Fibroblast of the conjunctiva (primary cell): ENCODE data around the gene INAFM2.

ENCODE experiments used
- DNase-seq: peaks from one replicate; pipeline ENCODE4 v3.0.0-alpha.2; 2010; ENCODE audit warnings: low read depth

Gene INAFM2

DNA sequence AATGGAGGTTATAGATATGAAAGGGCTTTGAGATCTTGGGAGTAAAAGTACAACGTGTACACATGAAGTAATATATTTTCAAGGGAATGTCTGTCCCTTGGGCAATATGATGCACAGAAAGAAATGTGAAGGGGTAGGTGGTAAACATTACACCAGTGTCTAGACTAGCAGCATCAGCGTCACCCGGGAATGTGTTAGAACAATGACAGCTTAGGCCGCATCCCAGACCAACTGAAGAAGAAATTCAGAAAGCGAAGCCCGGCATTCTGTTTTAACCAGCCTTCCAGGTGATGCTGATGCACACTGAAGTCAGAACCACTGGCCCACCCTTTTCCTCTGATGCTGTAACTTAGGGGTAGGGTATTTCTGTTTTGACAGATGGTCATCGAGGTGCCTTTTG is 6.3 kb downstream of the INAFM2 start:
- DNase-seq: no peak

DNA sequence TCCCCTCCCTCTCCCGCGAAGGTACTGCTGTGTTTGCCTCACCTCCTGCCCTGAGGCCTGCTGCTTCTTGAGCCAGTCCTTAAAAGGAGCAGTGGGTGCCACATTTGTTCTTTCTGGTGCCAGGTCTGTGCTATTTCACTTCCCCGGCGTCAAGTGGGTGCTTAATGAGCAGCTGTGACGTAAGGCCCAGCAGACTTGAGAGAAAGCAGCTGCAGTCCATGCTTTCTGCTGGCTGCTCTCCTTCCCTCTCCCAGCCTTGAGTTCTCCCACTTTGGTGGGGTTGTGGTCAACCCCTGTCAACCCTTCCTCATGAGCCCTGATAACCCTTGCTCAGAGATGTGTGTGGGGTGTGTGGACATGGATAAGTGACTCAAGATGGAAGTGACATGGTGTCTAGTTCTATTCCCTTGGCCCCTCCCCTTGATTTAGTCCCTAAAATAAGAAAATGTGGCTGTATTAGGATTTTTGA is 6.9 kb downstream of the INAFM2 start:
- DNase-seq: no peak

DNA sequence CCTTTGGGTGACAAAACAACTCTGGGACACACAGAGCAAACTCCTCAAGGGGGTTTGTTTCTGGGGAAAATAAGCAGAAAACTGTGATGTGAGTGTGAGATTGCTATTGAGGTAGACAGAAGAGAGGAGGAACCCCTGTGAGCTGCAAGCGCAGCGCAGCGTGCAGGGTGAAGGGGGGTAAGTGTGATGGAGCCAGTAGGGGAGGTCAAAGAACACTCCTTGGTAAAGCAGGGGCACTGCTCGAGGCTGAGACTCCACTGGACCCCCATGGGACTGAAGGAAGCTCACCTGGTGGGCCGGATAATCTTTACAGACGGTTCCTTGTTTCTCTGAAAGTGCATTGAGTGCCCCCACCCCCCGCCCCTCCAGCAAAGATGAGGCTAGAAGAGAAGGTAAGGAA is 7.5 kb downstream of the INAFM2 start:
- DNase-seq: no peak

DNA sequence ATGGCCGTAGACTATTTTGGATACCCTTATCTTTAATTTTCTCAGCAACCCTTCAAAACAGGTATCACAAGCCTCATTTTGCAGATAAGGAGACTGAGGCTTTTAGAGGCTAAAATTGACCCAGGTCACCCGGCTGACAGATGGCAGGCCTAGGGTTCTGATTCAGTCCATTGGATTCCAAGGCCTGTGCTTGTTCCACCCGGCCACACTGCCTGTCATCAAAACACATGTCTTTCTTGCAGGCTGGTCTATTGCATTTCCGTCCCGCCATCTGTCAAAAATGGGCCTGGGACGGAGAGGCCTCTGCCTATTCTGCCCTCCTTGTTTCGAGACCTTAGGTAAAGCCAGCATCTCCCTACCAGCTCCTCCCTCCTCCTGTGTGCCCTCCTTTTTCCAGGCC is 8.1 kb downstream of the INAFM2 start:
- no peak for DNase-seq

DNA sequence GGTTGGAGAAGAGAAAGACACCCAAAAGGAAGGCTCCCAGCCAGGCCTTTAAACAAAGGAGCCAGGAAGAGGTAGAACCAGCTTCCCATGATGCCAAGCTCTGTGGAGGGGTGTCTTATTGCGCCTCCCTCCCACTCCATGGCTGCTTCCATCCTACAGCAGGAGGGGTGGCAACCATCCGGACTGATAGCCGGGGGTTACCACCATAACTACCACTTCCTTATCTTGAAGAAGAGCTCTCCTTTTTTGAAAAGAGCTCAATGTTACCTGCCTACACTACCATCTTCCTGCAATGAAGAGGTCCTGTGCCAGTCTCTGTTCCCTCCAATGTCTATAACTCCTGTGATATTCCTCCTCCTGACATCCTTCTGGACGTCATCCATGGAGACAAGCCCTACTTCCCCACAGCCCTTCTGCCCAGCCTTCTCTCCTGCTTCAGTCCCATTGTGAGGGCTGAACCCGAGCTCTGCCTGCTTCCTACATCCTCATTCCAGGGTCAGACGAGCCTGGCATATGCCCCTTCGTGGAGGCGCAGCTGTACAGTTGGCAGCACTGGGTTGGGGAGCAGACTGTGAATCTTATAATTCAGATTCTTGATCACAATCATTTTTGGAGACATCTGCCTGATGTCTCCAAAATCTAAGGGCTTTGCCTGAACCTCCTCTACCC is 8.8 kb downstream of the INAFM2 start:
- DNase-seq: no peak

DNA sequence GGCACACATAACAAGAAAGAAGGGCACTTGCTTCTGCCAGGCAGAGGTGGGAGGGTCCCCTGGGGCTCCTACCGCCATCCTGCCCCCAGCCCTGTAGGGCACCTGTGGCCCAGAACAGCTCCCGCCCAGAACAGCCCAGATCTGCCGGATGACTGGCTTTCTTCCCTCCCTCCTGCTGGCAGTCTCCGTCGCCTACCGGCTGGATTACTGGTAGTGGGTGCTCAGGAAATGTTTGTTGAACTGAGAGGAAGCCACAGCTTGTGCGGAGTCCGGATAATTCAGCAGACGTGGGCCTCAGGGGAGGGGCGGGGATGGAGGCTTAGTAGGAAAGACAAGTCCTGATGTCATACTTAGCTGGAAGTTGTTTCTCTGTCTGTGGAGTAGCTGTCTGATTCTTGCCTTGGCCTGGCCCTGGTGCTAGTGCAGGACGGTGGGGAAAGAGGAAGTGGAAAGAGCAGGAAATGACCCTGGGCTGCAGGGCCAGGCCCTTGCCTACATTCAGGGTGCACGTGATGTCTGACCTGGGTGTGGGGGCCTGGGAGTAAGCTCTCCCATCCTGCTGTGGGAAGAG is 10.5 kb downstream of the INAFM2 start:
- DNase-seq: no peak

DNA sequence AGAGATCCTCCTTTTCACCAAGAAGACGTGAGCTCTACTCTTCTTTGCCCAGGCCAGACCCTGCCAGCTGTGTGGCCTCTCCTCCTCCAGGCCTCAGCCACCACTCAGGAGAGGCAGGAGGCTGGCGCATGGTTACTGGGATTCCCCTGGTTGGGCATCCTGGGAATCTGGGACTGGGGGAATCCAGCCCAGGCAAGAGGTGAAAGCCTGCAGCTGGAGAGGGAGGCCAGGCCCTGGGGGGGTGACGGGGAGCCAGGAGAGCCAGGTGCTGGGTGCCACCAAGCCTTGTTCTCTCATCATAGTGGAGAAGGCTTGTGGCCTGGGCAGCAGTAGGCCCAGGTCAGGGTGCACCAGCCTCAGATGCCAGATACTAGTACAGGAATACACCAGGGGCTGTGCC is 11.0 kb downstream of the INAFM2 start:
- DNase-seq: no peak

DNA sequence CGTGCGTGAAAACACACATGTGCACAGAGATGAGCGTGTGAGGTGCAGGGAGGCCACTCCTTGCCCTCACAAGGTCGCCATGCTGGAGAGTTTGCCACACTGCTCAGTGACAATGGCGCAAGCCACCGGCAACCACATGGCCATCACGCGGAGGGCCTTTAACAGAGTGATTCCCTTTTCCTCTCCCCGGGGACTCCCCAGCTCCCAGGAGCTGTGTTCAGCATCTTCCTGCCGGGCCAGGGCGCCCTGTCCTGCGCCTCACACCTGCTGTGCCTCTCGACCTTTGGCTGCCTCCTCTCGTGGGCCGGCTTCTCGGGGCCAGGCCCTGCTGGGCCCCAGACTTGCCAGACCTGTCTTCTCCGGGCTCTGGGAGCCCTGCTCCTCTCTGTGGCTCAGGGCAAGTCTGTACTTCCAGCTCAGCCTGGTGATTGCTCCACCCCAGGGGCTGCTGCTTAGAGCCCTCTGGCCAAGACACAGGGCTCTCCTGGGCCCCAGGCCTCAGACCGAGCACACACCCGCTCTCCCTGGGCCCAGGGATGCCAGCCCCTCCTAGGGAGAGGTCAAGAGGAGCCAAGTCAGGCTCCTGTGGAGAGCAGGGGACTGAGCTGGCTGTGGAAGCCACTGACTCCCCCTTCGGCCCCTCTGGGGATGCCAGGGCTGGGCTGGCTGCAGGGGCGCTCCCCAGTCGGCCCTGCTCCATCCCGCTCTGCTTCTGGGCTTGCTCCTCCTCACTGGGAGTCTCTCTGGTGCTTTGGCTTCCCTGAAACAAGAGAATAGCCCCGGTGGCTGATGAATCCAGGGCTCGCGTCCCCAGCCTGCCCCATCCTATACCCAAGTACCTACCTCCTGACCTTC is 11.7 kb downstream of the INAFM2 start:
- DNase-seq: no peak

DNA sequence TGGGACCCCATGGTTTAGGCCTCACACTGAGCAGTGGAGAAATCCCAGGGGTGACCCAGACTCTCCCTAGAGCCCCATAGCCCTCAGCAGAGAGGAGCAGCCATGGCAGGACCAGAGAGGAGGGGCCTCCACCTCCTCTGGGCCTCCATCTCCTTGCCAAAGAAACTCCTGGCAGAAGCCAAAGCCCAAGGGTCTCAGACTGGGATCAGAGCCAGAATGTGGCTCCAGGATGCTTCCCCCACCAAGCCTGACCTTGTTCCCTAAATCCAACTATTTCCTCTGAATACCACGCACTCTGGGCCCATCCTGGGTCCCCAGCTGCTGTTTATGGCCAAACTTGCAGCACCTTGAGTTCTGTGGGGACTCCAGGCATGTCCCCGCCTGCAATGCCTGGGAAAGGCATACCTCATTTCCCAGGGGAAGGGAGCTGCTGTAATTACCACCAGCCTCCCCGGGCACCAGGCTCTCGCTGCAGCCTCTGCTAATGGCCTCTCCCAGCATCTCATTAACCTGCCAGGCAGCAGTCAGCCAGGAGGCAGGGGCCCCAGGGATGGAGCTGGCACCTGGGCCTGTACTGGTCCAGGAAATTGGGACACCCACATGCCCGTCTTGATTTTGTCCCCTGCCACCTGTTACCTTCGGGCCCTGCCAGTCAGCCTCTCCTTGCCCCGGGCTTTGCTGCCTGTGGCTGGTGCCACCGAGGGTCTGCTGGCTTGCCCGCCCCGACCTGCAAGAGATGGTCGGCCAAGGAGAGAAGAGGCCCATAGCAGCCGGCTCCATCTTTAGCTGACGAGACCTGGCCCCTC is 12.6 kb downstream of the INAFM2 start:
- DNase-seq: no peak

DNA sequence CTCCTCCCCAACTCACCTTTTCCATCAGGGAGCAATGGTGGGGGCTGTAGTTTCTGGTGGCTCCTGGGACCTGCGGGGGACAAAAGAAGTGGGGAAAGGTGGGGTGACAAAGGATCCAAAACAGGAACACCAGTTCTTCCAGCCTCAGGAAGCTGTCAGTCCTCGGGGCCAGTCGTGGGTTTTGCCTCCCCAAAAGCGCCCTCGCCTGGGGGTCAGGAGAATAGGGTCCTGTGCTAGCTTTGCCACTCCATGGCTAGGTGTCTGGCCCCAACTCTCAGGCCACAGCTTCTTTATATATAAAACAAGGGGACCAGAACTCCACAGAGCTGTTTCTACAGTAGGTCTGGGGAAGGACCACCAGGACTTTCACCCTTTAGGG is 13.2 kb downstream of the INAFM2 start:
- no peak for DNase-seq

DNA sequence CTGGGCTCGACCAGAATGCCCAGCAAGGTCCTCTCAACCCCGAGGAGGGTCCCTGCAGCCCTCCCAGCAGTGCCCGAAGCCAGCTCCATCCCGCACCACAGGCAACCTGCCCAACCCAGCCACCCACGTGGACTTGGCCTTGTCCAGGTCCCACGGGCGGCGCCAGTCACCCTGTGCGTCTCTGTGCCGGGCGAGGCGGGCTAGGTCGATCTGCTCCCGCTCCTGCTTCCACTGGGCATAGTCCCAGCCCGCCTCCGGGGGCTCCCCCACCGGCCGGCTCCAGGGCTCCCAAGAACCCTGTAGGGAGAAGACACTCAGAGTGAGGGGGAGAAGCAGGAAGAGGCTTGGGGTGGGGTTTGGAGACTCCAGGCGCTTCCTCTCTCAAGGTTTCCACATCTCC is 14.1 kb downstream of the INAFM2 start:
- DNase-seq: no peak

DNA sequence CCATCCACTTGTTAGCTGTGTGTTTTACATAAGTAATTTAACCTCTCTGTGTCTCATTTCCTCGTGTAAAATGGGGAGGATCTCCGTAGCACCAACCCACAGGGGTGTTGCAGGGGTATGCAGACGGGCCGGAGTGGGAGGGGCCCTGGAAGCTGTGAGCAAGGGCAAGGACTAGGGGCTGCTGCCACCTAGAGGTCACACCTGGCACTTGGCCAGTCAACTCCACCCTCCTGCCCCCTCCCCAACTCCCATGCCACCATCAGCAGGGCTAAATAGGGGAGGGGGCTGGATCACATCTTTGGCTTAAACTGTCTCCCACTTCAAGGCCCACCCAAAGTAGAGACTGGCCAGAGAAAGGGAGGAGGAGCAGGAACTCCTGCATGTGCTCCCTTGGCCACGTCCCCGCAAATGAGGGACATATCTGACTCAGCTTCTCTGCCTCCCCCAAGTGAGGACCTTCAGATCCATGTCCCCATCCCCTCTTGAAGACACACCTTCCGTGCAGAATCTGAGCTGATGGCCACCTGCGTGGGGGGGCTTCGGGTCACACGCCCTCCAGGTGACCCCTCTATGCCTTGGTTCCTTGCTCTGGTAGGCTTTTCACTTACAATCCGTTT is 14.7 kb downstream of the INAFM2 start:
- no peak for DNase-seq

DNA sequence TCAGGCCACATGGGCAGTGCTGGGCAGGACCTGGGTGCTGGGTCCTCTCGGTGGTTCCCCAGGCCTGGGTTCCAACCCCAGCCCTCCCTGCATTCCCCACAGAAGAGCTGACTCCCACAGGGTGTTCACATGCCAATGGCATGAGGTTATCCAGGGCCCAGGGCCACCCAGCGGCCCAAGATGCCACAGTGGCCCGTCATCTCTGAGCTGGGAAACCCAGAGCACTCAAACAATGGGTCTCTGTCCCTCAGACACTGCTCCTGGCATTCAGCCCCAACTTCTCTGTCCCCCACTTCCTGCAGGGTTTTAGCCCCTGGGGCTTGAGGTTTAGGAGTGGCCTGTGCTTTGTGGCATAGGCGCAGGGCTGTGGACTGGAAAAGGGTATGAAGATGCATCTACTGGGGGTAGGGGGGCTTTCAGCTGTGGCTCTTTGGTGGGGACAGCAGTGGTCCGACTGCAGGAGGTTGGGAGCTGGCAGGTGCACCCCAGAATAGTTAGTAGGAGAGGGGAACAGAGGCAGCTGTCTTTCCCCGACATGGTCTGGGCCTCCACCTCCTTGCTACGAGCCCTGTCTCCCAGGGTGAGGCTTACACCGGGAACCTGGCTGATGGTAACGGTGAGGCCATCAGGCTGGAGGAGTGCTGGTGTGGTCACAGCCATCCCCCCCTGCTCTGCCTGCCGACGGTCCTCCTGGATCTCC is 15.6 kb downstream of the INAFM2 start:
- no peak for DNase-seq

DNA sequence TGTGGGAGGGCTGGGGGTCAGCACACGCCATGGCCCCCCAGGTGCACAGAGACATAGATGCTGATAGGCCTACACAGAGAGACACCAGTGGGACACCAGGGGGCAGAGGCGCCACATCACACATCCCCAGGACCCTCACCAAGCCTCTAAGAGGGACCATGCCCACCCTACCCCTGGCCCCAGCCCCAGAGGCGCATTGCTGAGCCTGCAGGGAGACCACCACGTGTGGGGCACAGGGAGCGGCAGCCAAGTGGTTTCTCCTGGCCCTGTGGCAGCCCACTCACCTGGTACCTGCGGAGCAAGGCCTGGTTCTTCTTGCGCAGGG is 16.1 kb downstream of the INAFM2 start:
- DNase-seq: no peak

DNA sequence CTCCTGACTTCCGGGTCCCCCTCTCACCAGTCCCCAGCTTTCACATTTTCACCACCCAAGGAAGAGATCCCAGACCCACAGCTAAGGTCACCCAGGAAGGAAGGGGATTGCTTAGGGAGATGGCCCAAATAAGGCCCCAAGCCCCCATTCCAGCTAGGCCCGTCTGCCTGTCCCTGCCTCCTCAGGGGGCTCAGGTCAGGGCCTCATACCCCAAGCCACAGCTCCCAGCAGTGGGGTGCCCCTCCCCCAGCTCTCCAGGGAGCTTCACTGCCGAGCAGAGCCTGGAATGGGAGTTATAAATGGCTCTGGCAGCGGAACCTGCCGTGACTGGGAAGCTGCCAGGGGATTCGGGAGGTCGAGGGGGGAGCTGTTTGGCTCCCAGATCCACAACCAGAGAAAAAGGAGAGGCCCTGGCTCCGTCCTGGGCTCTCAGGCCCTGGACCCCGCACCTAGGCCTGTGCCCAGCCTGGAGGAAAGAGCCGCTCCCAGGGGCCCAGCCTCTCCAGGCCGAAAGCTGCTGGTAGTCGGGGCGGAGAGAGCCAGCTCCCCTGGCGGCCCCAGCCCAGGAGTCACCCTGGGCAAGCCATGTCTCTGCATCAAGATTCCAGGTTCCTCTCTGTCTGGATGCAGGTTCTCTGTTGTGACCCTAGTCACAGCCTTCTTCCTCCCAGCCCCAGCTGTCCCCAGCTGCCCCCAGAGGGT is 16.7 kb downstream of the INAFM2 start:
- DNase-seq: no peak

DNA sequence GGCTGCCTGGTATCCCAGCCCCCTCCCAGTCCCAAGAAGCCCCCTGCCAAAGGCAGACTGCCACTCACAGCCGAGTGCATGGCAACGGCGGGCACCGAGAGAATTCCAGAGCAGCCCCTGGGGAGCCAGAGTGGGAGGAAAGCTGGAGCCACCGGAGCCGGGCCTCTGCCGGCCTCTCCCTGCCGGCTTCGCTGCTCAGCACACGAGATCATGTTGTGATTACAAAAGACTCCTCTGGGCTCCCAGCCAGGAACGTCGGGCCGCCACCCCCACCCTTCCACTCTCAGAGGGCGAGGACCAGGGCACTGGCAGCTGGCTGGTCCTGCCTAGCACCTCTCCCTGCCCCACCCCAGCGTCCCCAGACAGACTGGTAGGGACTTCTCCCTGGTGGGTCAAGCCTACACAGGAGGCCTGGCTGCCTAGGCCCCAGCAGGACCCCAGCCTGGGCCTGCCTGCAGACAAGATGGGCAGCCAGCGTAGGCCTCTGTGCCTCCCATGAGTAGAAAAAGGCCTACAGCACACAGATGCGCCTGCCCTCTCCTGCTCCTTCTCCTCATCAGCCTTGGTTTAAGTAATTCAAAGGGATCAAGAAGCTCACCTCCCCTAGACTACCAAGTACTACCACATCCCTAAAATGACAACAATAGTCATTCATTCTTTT is 17.4 kb downstream of the INAFM2 start, which contains the start of gene CCDC9B:
TSS of gene CCDC9B (minus strand) at position 200 of the 661 bp plus-strand sequence. CDS start at position 80, 120 bp downstream.
- DNase-seq: peak; percentile 72

DNA sequence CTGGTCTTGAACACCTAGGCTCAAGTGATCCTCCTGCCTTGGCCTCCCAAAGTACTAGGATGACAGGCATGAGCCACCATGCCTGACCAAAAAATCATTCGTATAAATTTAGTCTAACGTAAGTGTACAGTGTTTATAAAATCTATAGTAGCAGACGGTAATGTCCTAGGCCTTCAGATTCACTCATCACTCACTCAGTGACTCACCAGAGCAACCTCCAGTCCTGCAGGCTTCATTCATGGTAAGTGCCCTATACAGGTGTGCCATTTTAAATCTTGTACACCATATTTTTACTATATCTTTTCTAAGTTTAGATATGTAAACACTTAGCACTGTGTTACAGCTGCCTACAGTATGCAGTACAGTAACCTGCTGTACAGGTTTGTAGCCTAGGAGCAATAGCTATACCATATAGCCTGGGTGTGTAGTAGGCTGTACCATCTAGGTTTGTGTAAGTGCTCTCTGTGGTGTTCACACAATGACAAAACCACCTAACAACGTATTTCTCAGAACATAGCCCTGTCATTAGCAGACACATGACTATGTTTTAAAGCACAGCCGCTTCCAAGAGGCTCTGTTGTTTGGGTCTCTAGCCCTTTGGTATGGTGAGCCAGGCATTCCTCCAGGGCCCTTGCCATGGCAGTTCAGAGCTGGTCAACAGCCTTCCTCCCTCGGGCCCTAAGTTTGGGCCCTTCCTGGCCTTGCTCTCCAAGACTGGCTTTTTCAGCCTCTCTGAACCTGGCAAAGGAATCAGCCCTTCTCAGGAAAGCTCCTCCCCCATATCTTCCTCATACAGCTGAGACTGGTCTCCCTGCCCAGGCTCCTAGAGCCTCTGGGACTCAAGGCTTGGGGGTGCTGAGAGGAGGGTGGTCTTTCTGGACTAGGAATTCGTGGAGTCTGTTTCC is 19.2 kb downstream of the INAFM2 start:
- DNase-seq: no peak

DNA sequence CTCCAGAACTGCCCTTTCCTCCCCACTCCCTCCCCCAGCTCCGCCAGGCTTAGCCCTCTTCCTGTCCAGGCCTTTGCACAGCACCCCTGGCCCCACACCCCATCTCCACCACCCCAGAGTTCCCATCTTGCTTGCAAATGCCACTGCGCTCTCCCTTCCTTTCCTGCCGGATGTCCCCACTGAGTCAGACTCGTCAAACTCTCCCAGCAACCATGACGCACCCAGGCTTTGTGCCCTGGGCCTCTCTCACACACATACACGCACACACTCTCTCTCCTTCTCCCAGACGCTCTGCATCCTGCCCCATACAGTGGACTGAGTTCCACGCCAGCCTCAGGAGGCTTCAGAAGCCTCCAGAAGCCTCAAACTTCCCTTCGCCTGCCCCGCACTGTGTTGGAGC is 20.0 kb downstream of the INAFM2 start:
- no peak for DNase-seq

DNA sequence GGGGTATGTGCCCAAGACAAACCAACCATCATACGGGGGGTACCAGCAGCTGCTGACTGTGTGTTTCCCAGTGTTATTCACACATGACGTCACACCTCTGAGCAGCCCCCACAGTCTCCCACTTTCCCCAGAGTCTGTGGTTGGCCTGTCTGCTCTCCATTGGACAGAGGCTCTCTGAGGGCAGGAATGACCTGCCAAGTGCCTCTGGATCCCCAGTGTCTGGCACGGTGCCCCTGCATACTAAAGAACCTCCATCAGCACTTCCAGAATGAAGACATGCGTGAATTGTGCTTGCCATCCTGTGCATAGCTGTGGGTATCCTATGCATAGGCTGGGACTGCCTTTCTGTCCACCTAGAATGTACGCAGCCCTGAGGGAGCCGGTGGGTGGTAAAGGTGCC is 20.7 kb downstream of the INAFM2 start:
- no peak for DNase-seq
